Lower leg skin (tissue), 4 donors: ENCODE measurements around the gene CSF3. TPM values are rescaled to one million over a fixed set of nuclear protein-coding genes. Genes with fewer than 3 reads are reported as not detected.

ENCODE experiments used
- DNase-seq, 2 donors: peaks; one replicate each; pipeline ENCODE4 v3.0.0-alpha.2; 2019; ENCODE audit warnings: low spot score in 2 of 2
- H3K4me3 ChIP-seq: fragments of 200-600 bp; sonication (generic); 2 replicates; pipeline ENCODE4 v1.5.1; 2017; ENCODE audit warnings: mild to moderate bottlenecking, low read depth; ENCODE audit not compliant: poor library complexity, severe bottlenecking
- POLR2A ChIP-seq, 2 donors: fragments of 450-650 bp; IDR thresholded peaks; one replicate each; pipeline ENCODE4 v1.6.1; 2016 to 2017; ENCODE audit warnings: antibody characterized with exemption in 2 of 2, mild to moderate bottlenecking in 1 of 2, moderate library complexity in 1 of 2
- WGBS, 2 donors: methylation state at CpG; one replicate each; pipeline ENCODE4 v1.1.5; 2018; 5-methylcytosine and 5-hydroxymethylcytosine counted together
- intact Hi-C: fragments of 100-400 bp; cut with DNase I; formaldehyde crosslinking; loops from one replicate; pipeline ENCODE4 v1.15.0; 2023; ENCODE audit warnings: low total_unique reads
- total RNA-seq, 4 donors: library from RNA; depleted of rRNA; stranded (reverse); fragments of >200 nt; gene quantifications; one replicate each; pipeline ENCODE4 v1.1.0, GENCODE V29; 2016
- TF ChIP-seq, protein P1 (sequence below), 3 donors: fragments of 450-650 bp; IDR thresholded peaks; one replicate each; pipeline ENCODE4 v1.5.1; 2016; ENCODE audit warnings: antibody characterized with exemption in 3 of 3, mild to moderate bottlenecking in 3 of 3, moderate library complexity in 2 of 3

Gene CSF3
- total RNA-seq, 4 donors from 2014 or later, result 0.21 to 0.45 TPM; not detected in 2

DNA sequence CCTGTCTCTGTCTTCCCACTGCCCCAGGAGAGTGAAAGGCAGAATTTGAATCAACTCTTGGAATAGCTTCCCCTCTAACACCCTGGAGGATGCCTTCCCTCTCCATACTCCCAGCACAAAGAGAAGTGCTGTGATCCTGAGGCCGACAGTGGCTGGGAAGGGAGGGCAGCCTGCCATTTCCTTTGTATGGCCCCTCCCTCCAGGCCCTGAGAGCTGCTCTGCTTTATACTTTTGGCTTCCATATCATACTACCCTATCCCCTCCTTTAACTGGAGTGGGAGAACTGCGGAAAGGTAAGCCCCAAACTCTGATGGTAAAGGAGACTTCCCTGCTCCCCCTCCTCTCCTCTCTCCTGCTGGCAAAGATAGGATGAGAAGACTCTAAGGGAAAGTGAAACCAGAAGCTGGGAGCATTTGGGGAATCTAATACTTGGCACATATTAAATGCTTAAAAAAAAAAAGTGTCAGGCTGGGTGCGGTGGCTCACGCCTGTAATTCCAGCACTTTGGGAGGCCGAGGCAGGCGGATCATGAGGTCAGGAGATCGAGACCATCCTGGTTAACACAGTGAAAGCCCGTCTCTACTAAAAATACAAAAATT, 43.0 kb downstream of the CSF3 start:
- TF ChIP-seq POLR2A (IDR thresholded peaks at IDR 0.05), result no peak
- TF ChIP-seq, protein P1, sequence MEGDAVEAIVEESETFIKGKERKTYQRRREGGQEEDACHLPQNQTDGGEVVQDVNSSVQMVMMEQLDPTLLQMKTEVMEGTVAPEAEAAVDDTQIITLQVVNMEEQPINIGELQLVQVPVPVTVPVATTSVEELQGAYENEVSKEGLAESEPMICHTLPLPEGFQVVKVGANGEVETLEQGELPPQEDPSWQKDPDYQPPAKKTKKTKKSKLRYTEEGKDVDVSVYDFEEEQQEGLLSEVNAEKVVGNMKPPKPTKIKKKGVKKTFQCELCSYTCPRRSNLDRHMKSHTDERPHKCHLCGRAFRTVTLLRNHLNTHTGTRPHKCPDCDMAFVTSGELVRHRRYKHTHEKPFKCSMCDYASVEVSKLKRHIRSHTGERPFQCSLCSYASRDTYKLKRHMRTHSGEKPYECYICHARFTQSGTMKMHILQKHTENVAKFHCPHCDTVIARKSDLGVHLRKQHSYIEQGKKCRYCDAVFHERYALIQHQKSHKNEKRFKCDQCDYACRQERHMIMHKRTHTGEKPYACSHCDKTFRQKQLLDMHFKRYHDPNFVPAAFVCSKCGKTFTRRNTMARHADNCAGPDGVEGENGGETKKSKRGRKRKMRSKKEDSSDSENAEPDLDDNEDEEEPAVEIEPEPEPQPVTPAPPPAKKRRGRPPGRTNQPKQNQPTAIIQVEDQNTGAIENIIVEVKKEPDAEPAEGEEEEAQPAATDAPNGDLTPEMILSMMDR (IDR thresholded peaks at IDR 0.05), result no peak
- WGBS, 2 donors, result 22 to 28% methylated on average over 8 of the region's 8 CpGs
- intact Hi-C loops, result no loop called here
- no peak overlapping the region for H3K4me3 ChIP-seq
- no peak for DNase-seq

DNA sequence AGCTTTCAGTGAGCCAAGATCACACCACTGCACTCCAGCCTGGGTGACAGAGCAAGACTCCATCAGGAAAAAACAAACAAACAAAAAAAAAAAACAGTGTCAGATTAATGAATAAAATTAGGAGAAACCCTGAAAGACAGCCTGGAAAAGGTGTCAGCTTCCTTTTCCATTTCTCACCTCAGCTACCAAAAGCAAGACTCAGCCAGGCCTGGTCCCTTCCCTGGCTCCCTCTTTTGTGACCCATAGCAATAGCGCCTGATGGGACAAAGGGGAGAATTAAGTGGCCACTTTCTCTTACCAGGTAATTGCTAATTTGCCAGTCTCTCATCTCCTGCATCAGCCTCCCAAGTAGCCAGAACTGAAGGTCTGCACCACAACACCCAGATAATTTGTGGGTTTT, 43.6 kb downstream of the CSF3 start:
- DNase-seq, result no peak
- H3K4me3 ChIP-seq, result no peak overlapping the region
- intact Hi-C loops, result no loop called here
- 92 to 100% methylated on average over 1 of the region's 1 CpG for WGBS, 2 donors
- TF ChIP-seq, protein P1 (IDR thresholded peaks at IDR 0.05), result no peak
- no peak for TF ChIP-seq POLR2A (IDR thresholded peaks at IDR 0.05)

DNA sequence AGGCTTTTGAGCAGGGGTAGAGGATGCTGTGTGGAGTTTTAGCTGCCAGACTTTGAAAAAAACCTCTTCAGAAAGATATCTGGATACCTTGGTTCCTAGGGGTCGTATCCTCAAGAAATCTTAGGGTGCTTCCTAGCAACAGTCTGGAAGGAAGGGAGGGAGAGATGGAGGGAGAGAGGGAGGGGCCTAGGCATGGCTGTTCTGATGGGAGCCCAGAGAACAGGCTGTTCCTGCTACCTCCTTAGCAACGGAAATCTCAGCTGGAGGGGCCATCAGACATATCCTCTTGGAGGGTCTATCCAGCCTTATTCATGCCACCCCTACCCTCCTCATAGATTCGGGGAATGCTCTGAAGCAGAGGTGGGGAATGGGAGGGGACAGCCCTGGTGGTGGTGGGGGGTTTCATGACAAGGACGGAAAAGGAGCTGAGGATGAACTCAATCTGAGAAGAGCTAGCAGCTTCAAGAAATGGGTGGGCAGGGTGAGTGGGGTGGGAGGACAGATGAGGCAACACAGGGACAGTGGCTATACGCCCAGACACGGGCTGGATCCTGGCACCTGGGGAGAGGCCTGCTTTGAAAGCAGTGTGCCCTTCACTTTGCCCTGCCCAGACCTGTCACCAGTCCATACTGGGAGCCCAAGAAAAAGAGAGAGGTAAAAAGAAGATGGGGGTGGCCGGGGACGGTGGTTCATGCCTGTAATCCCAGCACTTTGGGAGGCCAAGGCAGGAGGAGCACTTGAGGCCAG, 44.7 kb downstream of the CSF3 start:
- no peak for TF ChIP-seq POLR2A (IDR thresholded peaks at IDR 0.05)
- TF ChIP-seq, protein P1 (IDR thresholded peaks at IDR 0.05), result no peak
- intact Hi-C loops, result no loop called here
- 65 to 77% methylated on average over 8 of the region's 8 CpGs for WGBS, 2 donors
- no peak overlapping the region for H3K4me3 ChIP-seq
- DNase-seq, result no peak

DNA sequence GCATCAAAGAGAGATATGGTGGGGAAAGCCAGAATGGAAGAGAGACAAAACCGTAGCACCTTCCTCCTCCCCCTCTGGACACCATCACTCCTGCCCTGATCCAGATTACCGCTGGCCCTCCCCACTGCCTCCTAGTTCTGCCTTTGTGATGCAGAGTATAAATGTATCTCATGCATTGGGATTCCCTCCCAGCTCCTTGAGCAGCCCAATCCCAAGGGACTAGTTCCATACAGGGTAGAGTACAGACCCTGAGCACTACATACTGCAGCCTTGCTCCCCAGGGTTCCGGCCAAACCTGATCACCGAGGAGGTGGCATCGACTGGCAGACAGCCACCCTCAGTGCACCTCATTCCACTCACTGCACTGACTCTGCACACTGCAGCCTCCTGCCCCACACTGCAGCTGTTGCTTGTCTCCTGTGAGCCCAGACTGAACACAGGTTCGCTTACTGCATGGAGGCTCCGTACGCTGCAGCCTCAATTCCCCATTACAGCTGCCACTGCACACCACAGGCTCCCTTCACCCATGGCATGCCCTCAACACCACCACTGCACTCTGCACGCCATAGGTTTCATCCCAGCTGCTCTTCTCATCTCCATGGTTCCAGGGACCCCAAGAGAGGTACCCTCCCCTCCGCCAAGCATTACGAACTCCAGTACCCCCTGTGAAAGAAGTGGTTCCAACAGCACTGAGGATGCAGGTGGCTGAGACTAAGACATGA, 45.8 kb downstream of the CSF3 start:
- no peak for TF ChIP-seq POLR2A (IDR thresholded peaks at IDR 0.05)
- TF ChIP-seq, protein P1 (IDR thresholded peaks at IDR 0.05), result no peak
- 73 to 76% methylated on average over 11 of the region's 11 CpGs for WGBS, 2 donors
- DNase-seq, result no peak
- no peak overlapping the region for H3K4me3 ChIP-seq
- intact Hi-C loops, result no loop called here

DNA sequence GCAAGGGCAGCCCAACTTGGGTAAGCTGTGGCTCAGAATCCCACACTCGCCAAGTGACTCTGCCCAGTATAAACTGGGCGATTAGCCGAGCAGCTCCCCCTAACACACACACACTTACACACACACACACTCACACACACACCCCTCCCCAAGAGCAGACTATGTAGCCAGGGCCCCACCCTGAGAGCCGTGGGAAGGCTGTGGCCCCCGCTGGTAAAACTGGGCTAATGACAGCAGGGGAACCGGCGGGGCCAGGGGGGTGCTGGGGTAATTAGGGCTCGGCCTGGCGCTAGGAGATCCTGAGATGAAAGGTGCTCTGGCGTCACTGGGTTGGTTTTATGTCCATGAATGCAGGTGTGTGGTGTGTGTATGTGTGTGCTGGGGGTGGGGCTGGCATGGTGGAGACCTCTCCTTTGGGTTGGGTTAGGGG, 46.4 kb downstream of the CSF3 start:
- TF ChIP-seq POLR2A (IDR thresholded peaks at IDR 0.05), result no peak
- TF ChIP-seq, protein P1 (IDR thresholded peaks at IDR 0.05), result no peak
- no peak for DNase-seq
- WGBS, 2 donors, result 34 to 61% methylated on average over 3 to 10 of the region's 10 CpGs
- no peak overlapping the region for H3K4me3 ChIP-seq
- intact Hi-C loops, result no loop called here
